GM18517 (cell line): ENCODE measurements around the gene ST3GAL2.
"Not testable (repeated sequence)": the region's sequence is repeated elsewhere in the genome, so short reads cannot be mapped to it uniquely, and the experiment has no call there.

ENCODE experiments used
- ATAC-seq: cut with Tn5 transposase; IDR thresholded peaks from one replicate; pipeline ENCODE4 v1.9.1; 2021; ENCODE audit warnings: mild to moderate bottlenecking, moderate library complexity; ENCODE audit not compliant: unreplicated experiment

The ST3GAL2 gene

GRCh38 chr16:70342016-70342415 lies 96.9 kb downstream of the ST3GAL2 start:
- ATAC-seq: no peak

GRCh38 chr16:70341600-70341999 lies 97.3 kb downstream of the ST3GAL2 start:
- no peak for ATAC-seq

- ATAC-seq: no peak
These were observed 101.1 kb downstream of the ST3GAL2 start for GRCh38 chr16:70337814-70338213.

GRCh38 chr16:70332728-70333127 lies 106.2 kb downstream of the ST3GAL2 start:
- not testable (repeated sequence) for ATAC-seq

- no peak for ATAC-seq
These were observed 107.1 kb downstream of the ST3GAL2 start for GRCh38 chr16:70331588-70332358.

GRCh38 chr16:70331091-70331490 lies 107.8 kb downstream of the ST3GAL2 start:
- no peak for ATAC-seq
